SK-N-SH treated with all-trans-retinoic acid at 6 μM for 48 hours (cell line): ENCODE data around the gene HPCAL1.

Source experiments
- SNAI2 ChIP-seq: fragments of 250-450 bp; sonication (Bioruptor Pico); IDR thresholded peaks from 2 replicates; pipeline ENCODE4 v1.5.0; 2020; ENCODE audit warnings: mild to moderate bottlenecking, moderate library complexity
- ZFP30 ChIP-seq: fragments of 450-650 bp; formaldehyde crosslinking; IDR thresholded peaks from 2 replicates; pipeline ENCODE4 v1.5.0; 2022; ENCODE audit warnings: mild to moderate bottlenecking, moderate library complexity

DNA sequence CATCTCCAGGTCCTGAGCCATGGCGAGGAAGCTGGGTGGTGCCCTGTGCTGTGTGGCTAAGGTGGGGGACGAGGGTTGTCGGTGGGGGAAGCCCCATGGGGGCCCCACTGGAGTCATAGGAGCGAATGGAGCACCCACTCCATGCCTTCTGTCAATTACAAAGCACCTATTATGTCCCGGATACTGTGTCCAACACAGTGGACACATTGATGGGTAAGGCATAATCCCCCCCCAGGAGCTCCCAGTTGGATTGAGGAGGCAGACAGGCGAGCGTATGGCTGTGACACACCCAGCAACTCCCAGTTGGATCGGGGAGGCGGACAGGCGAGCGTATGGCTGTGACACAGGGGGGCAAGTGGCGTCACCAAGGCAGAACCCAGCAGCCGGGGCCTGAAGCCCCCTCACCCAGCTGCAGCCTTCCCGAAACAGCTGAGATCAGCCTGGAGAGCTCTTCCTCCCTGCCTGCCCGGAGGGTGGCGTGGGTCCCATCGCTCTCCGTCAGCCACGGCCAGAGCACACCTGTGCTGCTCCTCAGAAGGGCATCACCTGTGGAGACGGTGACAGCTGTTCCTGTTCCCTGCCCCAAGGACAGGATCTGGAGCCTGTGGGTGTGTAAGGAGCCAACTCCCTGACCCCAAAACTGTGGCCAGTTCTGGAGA is 69.6 kb downstream of the HPCAL1 start:
- TF ChIP-seq ZFP30 (CRISPR knock-in tag) (no peak), SNAI2 (CRISPR knock-in tag) (no peak)
